GM23338 (cell line): ENCODE measurements around the gene CMKLR1.

ENCODE experiments used
- CREB1 ChIP-seq: fragments of 250-450 bp; sonication (Bioruptor Pico); IDR thresholded peaks from 2 replicates; pipeline ENCODE4 v1.5.0; 2020; ENCODE audit warnings: low read depth, mild to moderate bottlenecking, moderate library complexity
- CTCF ChIP-seq, 2 experiments: fragments of 200-600 bp in 1 of 2; sonication (generic) in 1 of 2; conservative IDR thresholded peaks; 2 replicates each; pipeline versions ENCODE4 v1.5.1 to v1.6.1; 2016 to 2017; ENCODE audit warnings: antibody characterized with exemption in 2 of 2, low read depth in 2 of 2, mild to moderate bottlenecking in 2 of 2, moderate library complexity in 1 of 2
- ETS1 ChIP-seq: IDR thresholded peaks from 2 replicates; pipeline ENCODE4 v1.6.1; 2016; ENCODE audit warnings: antibody characterized with exemption
- EZH2 ChIP-seq: fragments of 200-600 bp; sonication (generic); IDR thresholded peaks from one replicate; pipeline ENCODE4 v1.8.0; 2017; ENCODE audit warnings: antibody characterized with exemption, mild to moderate bottlenecking, low read depth; ENCODE audit not compliant: unreplicated experiment
- EZH2phosphoT487 ChIP-seq: fragments of 200-600 bp; sonication (generic); IDR thresholded peaks from one replicate; pipeline ENCODE4 v1.8.1; 2018; ENCODE audit warnings: antibody characterized with exemption; ENCODE audit not compliant: unreplicated experiment
- JUNB ChIP-seq: IDR thresholded peaks from one replicate; pipeline ENCODE4 v1.6.1; 2016; ENCODE audit warnings: antibody characterized with exemption; ENCODE audit not compliant: unreplicated experiment
- POLR2AphosphoS5 ChIP-seq: IDR thresholded peaks from 2 replicates; pipeline ENCODE4 v1.6.1; 2016; ENCODE audit warnings: antibody characterized with exemption, low read depth
- REST ChIP-seq: IDR thresholded peaks from one replicate; pipeline ENCODE4 v1.6.1; 2018; ENCODE audit warnings: antibody characterized with exemption; ENCODE audit not compliant: unreplicated experiment
- STAT1 ChIP-seq: IDR thresholded peaks from one replicate; pipeline ENCODE4 v1.6.1; 2016; ENCODE audit warnings: antibody characterized with exemption; ENCODE audit not compliant: unreplicated experiment
- ZNF331 ChIP-seq: fragments of 250-450 bp; sonication (Bioruptor Pico); IDR thresholded peaks from 2 replicates; pipeline ENCODE4 v1.5.0; 2020; ENCODE audit warnings: low read depth, mild to moderate bottlenecking, moderate library complexity

- no peak for TF ChIP-seq POLR2AphosphoS5
- no peak for TF ChIP-seq CTCF (conservative IDR thresholded peaks at IDR 0.05; ENCODE audit: low read depth in 2 of 2)
- no peak for TF ChIP-seq EZH2
- no peak for TF ChIP-seq EZH2phosphoT487
- TF ChIP-seq CREB1 = no peak
- TF ChIP-seq ETS1 = no peak
- TF ChIP-seq JUNB = no peak
- TF ChIP-seq REST = no peak
- TF ChIP-seq STAT1 = no peak
- no peak for TF ChIP-seq ZNF331 (CRISPR knock-in tag)
Measured at GRCh38 chr12:108332791-108333382, 6.2 kb downstream of the CMKLR1 start.
